Measurements from ENCODE around the gene NPTXR.

DNA sequence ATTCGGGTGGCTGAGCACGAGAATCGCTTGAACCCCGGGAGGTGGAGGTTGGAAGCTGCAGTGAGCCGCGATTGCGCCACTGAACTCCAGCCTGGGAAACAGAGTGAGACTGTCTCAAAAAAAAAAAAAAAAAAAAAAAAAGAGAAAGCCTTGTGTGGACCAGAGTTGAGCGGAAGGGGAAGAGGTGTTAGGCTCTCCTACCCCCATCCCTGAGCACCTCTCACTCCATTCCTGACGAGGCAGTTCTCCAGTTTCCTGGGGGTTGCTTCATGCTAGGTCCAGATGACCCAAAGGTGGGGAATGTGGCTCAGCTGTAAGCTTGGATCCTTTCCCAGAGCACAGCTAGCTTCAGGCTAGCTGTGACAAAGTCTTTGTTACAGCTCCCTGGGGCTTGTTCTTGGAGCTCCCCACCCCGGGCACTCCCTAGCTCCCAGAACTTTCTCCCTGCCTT, 41.1 kb downstream of the NPTXR start:
- TF ChIP-seq, protein P1, sequence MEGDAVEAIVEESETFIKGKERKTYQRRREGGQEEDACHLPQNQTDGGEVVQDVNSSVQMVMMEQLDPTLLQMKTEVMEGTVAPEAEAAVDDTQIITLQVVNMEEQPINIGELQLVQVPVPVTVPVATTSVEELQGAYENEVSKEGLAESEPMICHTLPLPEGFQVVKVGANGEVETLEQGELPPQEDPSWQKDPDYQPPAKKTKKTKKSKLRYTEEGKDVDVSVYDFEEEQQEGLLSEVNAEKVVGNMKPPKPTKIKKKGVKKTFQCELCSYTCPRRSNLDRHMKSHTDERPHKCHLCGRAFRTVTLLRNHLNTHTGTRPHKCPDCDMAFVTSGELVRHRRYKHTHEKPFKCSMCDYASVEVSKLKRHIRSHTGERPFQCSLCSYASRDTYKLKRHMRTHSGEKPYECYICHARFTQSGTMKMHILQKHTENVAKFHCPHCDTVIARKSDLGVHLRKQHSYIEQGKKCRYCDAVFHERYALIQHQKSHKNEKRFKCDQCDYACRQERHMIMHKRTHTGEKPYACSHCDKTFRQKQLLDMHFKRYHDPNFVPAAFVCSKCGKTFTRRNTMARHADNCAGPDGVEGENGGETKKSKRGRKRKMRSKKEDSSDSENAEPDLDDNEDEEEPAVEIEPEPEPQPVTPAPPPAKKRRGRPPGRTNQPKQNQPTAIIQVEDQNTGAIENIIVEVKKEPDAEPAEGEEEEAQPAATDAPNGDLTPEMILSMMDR (IDR thresholded peaks at IDR 0.05 in 8 of 11, conservative IDR thresholded peaks at IDR 0.05 in 3 of 11), result no peak
- no peak for TF ChIP-seq POLR2A (IDR thresholded peaks at IDR 0.05)

All from spleen (tissue), 7 donors.